GM21529 (cell line): ENCODE measurements around the gene PIP5K1B.

ENCODE experiments used
- ATAC-seq: cut with Tn5 transposase; IDR thresholded peaks from one replicate; pipeline ENCODE4 v1.9.1; 2021; ENCODE audit not compliant: unreplicated experiment

Gene PIP5K1B

DNA sequence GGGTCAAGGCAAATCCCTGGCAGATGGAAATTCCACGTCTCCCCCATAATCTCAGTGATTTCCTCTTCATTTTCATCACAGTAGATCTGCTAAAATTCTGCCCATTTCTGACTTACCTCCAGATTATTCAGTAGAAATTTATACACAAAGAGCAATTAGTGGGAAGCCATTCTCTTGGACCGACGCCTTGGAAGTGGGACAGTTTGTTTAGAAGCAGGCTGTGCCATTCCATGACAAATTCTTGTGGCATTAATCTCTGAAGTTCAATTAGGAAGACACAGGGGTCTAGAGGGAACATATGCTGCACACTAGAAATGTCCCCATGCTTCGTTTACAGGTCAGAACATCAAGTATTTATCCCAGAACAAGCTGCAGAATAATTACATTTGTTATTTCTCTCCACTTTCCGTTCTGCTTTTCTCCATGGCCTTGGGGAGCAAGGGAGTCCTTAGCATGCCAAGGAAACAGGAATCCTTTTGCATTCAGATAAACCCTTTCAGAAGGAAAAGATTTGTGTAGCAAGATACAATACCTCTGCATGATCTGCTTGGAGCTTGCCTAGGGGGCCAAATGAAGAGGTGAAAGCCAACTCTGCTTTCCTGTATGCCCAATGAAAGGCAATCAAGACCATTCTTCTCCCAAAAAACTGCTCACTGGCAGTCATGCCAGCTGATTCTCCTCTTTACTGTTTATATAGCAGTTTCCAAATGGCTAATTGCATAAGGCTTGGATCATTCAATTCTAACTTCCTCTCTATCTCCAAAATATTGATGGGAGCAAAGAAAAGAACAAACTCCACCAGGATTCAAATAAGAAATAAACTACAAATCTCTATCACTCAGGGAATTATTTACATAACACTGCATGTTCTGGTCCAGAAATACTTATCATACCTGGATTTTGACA, 311.4 kb downstream of the PIP5K1B start:
- ATAC-seq: no peak

DNA sequence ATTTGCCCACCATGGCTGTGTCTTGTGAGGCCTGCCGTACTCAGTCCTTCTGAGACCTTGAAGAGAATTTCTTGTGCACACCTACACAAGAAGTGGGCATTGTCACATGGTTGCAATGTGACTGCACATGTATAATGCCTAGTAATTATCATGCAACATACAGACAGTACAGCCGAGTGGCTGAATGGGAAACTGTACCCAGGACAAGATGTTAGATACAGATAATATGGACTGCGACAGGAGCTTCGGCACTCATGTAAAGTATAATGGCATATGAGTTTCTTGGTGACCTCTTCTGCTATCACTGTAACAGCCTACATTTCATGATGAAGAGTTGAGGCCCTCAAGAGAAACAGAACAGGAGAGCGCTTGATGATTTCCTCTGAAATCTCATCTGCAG, 313.7 kb downstream of the PIP5K1B start:
- ATAC-seq: no peak

- no peak for ATAC-seq
Measured at GRCh38 chr9:69019808-69020207, 314.8 kb downstream of the PIP5K1B start.

DNA sequence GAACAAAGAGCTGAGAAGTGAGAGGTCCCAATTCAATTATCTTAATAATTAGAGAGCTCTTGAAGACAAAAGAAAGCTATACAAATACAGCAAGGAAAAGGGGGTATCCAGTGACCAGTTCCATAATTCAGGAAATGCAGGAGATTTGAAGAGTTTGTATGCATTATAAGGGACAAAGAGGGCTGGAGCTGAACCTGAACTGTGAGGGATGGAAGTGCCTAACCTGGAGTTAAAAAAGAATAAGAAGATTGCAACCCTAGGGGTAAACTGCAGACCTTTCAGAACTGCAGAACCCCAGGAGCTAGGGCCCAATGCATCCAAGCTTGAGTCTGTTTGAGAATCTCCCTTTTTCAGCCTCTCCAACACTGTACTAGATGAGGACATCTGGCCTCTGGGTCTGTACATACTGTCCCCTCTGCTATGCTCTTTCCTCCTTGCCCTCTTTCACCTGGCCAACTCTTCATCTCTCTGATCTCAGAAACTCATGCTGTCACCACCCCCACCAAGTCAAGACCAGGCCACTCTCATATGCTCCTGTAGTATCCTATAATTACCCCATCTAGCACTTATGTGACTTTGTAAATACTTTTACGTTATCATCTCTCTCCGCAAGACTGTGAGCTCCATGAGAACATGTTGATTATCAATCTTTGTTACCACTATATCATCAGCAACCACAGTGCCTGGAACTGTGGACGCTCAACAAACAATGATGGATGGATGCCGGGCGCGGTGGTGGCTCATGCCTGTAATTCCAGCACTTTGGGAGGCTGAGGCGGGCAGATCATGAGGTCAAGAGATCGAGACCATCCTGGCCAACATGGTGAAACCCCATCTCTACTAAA, 315.5 kb downstream of the PIP5K1B start:
- ATAC-seq: no peak

DNA sequence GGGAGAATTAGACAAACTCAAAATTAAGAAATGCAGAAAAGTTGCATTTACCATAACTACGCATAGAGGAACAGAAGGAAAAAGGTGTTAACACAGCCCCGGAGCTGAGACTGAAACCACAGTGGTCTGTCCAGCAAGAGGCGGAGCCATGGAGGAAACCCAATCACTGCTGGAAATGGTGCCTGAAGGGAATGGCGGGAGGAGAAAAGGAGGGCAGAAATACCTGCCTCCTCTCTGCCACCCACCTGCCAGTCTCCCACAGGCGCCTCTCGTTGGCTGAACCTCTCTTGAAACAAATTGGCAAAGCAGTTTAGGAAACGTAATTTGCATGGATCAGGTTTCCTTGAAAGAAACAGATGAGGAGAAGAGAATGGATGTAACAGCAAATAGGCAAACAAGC, 318.6 kb downstream of the PIP5K1B start:
- no peak for ATAC-seq

- peak; percentile 83 for ATAC-seq
Measured at GRCh38 chr9:69027355-69028097, 322.5 kb downstream of the PIP5K1B start.

- no peak for ATAC-seq
Measured at GRCh38 chr9:69028754-69029153, 323.7 kb downstream of the PIP5K1B start.

- ATAC-seq: no peak
Measured at GRCh38 chr9:69029535-69029934, 324.5 kb downstream of the PIP5K1B start.

- no peak for ATAC-seq
Measured at GRCh38 chr9:69030851-69031645, 326.0 kb downstream of the PIP5K1B start.

DNA sequence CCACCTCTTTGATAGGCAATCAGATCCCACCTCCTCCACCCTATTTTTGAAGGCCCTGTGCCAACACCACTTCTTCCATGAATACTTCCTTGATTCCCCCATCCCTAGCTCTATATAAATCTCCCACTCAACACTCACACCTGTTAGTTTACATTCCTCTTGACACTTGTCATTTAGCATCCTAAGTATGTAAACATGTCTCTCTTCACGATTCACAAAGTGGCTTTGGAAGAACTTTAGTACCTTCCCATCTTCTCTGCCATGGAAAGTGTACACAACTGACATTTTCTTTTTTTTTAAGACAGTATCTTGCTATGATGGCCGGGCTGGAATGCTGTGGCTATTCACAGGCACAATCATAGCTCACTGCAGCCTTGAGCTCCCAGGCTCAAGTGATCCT, 329.0 kb downstream of the PIP5K1B start:
- no peak for ATAC-seq

DNA sequence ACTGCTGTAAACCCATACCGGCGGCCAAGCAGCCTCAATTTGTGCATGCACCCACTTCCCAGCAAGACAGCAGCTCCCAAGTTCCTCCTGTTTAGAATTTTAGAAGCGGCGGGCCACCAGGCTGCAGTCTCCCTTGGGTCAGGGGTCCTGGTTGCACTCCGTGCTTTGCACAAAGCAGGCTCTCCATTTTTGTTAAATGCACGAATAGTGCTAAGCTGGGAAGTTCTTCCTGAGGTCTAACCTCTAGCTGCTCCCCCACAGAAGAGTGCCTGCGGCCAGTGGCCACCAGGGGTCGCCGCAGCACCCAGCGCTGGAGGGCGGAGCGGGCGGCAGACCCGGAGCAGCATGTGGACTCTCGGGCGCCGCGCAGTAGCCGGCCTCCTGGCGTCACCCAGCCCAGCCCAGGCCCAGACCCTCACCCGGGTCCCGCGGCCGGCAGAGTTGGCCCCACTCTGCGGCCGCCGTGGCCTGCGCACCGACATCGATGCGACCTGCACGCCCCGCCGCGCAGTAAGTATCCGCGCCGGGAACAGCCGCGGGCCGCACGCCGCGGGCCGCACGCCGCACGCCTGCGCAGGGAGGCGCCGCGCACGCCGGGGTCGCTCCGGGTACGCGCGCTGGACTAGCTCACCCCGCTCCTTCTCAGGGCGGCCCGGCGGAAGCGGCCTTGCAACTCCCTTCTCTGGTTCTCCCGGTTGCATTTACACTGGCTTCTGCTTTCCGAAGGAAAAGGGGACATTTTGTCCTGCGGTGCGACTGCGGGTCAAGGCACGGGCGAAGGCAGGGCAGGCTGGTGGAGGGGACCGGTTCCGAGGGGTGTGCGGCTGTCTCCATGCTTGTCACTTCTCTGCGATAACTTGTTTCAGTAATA, 330.6 kb downstream of the PIP5K1B start, which contains the start of gene FXN:
Gene FXN (plus strand): TSS at position 315 of the 871 bp plus-strand sequence. CDS start 31 bp downstream, at position 346.
- ATAC-seq: peak; percentile 95

DNA sequence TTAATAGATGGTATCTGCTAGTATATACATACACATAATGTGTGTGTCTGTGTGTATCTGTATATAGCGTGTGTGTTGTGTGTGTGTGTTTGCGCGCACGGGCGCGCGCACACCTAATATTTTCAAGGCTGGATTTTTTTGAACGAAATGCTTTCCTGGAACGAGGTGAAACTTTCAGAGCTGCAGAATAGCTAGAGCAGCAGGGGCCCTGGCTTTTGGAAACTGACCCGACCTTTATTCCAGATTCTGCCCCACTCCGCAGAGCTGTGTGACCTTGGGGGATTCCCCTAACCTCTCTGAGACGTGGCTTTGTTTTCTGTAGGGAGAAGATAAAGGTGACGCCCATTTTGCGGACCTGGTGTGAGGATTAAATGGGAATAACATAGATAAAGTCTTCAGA, 331.3 kb downstream of the PIP5K1B start:
- ATAC-seq: peak; percentile 33

- no peak for ATAC-seq
Measured at GRCh38 chr9:69036799-69037198, 331.8 kb downstream of the PIP5K1B start.

- no peak for ATAC-seq
Measured at GRCh38 chr9:69040646-69041045, 335.6 kb downstream of the PIP5K1B start.

- no peak for ATAC-seq
Measured at GRCh38 chr9:69044240-69045219, 339.5 kb downstream of the PIP5K1B start.

DNA sequence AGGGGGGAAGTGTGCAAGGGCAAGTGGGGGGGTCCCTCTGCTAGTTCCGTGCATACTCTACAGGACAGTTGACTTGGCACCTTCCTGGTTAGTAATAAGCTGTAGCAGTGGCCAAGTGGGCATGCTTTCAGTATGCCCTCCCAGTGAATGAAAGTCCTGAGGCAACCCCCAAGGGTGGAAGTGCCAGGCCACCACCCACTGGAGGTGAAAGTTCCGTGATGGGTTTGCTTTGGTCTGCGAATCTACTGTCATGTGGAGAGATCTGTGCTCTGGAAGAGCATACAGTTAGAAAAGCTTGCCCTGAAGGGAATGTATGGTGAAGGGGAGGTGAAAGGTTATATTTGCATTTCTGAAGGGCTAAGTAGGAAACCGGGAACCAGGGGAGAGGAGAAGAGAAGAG, 340.8 kb downstream of the PIP5K1B start:
- ATAC-seq: no peak

GRCh38 chr9:69046723-69047122, 341.7 kb downstream of the PIP5K1B start:
- no peak for ATAC-seq

GRCh38 chr9:69047371-69047770, 342.3 kb downstream of the PIP5K1B start:
- ATAC-seq: no peak
